ENCODE data around the gene SMARCC2.
A peak's percentile ranks its signal among the peaks of the same experiment; 100 is the strongest.

The SMARCC2 gene

DNA sequence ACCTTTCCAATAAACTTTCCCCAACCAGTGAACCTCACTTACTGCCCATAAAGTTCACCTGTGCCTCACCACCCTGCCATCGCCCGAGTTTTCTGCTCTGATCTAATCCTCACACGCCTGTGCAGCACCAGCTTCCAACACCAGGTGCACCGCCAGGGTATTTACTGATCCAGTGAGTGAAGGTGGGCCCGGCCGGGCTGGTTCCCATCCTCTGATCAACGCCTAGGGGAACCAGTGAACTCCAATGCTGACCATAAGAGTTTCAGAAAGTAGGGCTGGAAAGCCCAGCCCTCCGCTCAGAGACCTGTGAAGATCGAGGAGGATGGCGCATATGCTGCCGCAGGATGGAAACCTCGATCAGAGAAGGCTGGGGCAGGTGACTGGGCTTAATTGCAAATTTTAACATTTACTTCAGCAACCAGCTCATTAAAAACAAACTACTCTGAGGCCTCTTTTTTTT is 37.6 kb downstream of the SMARCC2 start:
- no peak for DNase-seq

DNA sequence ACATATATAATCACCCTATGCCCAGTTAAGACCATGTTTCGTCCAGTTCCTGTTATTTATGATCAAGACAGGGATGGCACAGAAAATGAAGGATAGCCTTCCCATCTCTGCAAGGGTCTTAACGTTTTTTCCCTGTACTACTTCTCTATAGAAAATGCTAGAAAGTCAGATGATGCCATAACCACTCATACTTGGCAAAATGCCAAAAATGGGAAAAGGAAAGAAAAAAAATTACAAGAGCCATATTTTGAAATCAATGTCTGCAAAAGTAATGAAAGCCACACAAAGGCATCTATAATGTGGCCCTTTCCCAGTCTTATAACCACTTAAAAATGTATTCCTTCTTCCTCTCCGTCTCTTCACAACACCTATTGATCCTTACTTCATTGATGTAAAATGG is 38.7 kb downstream of the SMARCC2 start:
- DNase-seq = no peak

DNA sequence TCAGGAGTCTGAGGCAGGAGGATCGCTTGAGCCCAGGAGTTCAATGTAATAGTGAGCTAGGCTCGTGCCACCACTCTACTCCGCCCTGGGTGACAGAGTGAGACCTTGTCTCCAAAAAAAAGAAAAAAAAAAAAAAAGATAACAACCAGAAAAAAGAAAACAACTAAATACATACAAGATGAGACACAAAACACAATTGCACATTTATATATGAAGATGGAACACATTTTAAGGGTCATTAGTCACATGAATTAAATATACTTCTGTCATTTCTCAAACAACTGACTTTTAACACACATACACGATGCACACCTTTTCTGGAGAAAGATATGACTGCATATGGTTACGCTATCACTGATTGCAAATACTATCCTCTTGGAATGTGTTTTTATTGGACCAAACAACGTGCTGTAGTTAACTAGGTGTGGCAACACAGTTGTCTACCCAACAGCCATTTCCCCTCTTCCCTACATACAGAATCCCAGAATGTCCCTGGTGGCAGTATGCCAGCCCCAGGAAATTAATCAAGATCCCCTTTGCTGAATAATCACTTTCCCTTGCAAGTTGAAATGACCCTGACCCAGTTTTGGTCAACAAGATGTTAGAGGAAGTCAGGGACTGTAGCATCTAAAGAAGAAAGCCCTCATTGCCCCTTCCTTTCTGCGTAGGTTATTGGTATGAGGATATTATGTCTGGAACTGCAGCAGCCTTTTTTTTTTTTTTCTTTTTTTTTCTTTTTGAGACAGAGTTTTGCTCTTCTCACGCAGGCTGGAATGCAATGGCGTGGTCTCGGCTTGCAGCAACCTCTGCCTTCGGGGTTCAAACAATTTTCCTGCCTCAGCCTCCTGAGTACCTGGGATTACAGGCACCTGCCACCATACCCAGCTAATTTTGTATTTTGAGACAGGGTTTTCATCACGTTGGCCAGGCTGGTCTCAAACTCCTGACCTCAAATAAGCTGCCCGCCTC is 42.5 kb downstream of the SMARCC2 start:
- no peak for DNase-seq

DNA sequence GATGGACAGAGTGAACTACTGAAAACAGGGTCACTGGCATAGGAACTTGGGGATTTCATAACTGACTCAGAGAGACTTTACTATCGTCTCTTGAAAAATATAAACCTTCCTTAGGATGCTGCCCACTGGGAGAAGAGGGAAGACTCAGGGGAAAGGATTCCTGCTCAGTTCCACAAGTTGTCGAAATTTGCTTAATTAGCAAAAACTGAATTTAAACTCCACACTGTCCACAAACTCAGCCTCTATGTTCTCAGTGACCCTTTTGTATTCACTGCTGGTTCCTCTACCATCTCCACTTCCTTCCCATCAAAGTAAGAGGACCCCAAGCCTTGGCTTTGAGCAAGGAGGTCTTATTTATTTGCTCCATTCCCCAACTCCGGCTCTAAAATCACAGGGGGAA is 44.1 kb downstream of the SMARCC2 start:
- DNase-seq = no peak

DNA sequence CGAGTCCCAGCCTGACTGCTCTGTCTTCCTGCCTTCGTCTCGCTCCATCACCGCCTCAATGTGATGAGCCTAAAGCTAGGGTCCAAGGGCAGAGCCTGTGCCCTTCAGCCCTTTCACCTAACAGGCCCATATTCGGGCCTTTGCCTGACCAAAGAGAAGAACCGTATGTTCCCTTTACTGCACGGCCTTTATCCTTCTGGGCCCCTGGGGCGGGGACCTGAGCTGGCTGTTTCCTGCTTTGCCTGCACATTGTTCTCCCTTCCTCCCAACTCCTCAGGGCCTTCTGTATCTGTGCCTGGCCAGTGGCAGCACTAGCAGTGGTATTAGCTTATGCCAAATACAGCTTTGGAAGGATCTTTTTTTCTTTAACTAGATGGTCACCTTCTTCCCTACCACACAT is 45.4 kb downstream of the SMARCC2 start:
- no peak for DNase-seq

GRCh38 chr12:56143217-56143616 is 46.1 kb downstream of the SMARCC2 start:
- DNase-seq = no peak

- no peak for DNase-seq
Measured at GRCh38 chr12:56141946-56142784, 47.1 kb downstream of the SMARCC2 start.

GRCh38 chr12:56137853-56138571 is 51.3 kb downstream of the SMARCC2 start:
- DNase-seq = no peak

DNA sequence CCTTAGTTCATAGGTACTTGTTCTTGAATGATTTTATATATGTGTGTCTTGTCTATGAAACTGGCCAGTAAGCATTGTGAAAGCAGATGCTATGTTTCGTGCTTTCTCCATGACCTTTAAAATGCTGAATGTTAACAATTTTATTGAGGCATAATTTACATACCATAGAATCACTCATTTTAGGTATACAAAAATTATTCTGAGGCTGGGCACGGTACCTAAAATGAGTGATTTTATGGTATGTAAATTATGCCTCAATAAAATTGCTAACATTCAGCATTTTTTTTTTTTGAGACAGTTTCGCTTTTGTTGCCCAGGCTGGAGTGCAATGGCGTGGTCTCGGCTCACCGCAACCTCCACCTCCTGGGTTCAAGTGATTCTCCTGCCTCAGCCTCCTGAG is 54.4 kb downstream of the SMARCC2 start:
- DNase-seq = no peak

GRCh38 chr12:56130876-56131275 is 58.4 kb downstream of the SMARCC2 start:
- DNase-seq = no peak

- DNase-seq = no peak
Measured at GRCh38 chr12:56129942-56130495, 59.3 kb downstream of the SMARCC2 start.

- no peak for DNase-seq
Measured at GRCh38 chr12:56129206-56129941, 59.9 kb downstream of the SMARCC2 start.

- no peak for DNase-seq
Measured at GRCh38 chr12:56128670-56129205, 60.5 kb downstream of the SMARCC2 start.

DNA sequence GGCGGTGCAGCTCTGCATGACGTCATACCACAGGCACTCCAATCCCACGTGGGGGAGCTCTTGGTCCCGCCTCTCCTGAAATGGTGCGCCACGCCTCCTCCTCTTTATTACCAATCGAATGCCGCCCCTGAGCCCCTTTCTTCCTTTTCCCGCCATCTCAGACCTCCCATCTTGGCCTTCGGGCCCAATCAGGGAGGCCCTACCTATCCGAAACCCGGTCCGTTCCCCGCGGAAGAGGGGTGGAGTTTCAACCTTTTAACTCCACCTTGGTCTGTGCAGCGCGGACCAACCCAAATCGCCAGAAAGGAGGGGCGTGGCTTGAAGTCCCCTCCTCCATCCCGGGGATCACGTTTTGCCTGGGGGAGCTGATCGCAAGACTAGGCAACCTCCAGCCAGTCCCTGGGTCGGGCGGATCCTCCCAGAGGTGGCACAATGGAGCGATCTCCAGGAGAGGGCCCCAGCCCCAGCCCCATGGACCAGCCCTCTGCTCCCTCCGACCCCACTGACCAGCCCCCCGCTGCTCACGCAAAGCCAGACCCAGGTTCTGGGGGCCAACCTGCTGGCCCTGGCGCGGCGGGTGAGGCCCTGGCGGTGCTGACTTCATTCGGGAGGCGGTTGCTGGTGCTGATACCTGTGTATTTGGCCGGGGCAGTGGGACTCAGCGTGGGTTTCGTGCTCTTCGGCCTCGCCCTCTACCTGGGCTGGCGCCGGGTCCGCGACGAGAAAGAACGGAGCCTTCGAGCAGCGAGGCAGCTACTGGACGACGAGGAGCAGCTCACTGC is 61.2 kb downstream of the SMARCC2 start, which contains the start of gene ESYT1:
Gene ESYT1 (plus strand): TSS at position 380 of the 782 bp plus-strand sequence. CDS start 53 bp downstream, at position 433.
- DNase-seq = peak; percentile 100

GRCh38 chr12:56127485-56127887 is 61.8 kb downstream of the SMARCC2 start:
- no peak for DNase-seq

DNA sequence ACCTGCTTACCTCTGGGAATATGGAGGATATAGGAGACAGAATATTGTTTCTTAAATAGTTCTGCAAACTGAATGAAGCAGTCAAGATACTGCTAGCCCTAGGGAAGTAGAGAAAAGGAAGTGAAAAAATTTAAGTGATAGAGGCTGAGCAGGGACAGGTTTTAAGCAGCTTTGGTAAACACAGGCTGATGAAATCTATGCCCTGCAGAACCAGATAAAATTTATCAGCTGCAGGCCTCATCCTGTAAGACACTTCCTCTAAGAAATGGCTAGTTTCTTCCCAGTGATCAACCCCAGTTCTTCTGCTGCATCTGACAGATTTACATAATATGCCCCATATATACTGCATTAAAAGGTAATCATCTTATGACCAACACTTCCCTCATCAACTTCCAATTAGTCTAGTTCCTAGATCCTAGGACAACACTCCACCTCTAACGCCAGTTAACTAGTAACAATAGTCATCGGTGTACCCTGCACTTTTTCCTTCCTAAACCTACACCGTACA is 62.5 kb downstream of the SMARCC2 start:
- no peak for DNase-seq

- no peak for DNase-seq
Measured at GRCh38 chr12:56124133-56124532, 65.2 kb downstream of the SMARCC2 start.

GRCh38 chr12:56122637-56123036 is 66.6 kb downstream of the SMARCC2 start:
- DNase-seq = no peak

DNA sequence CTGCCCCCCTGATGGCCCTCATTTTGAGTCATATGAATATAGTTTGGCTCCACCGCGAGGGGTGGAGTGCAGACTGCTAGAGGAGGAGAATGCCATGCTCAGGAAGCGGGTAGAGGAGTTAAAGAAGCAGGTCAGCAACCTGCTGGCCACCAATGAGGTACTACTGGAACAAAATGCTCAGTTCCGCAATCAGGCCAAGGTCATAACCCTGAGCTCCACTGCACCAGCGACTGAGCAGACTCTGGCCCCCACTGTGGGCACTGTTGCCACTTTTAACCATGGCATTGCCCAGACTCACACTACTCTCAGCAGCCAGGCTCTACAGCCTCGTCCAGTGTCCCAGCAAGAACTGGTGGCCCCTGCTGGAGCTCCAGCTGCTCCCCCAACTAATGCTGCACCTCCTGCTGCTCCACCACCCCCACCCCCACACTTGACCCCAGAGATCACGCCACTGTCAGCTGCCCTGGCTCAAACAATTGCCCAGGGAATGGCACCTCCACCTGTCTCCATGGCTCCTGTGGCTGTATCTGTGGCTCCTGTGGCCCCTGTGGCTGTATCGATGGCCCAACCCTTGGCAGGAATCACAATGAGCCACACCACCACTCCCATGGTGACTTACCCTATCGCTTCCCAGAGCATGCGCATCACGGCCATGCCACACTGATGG is 67.9 kb downstream of the SMARCC2 start:
- DNase-seq = no peak
